Mucosa of gallbladder (tissue), 1 donor: Measurements from ENCODE around the gene CTIF. TPM values are rescaled to one million over a fixed set of nuclear protein-coding genes. Genes with fewer than 3 reads are reported as not detected.
"Not testable (repeated sequence)": the region's sequence is repeated elsewhere in the genome, so short reads cannot be mapped to it uniquely, and the experiment has no call there.

ENCODE experiments used
- DNase-seq: peaks from one replicate; pipeline ENCODE4 v3.0.0-alpha.2; 2020; ENCODE audit warnings: low spot score
- total RNA-seq: library from RNA; stranded (reverse); gene quantifications from one replicate; pipeline ENCODE4 v1.2.1, GENCODE V29; 2021
- donor health status: DM: no; HTN: no; CAD: no.

Gene CTIF
- total RNA-seq, 1 donor from 2014 or later = 101 TPM

- DNase-seq = no peak
Measured at GRCh38 chr18:48706731-48707130, 167.9 kb downstream of the CTIF start.

- no peak for DNase-seq
Measured at GRCh38 chr18:48707636-48708296, 168.9 kb downstream of the CTIF start.

- no peak for DNase-seq
Measured at GRCh38 chr18:48708807-48709206, 170.0 kb downstream of the CTIF start.

- DNase-seq = no peak
Measured at GRCh38 chr18:48709371-48710062, 170.7 kb downstream of the CTIF start.

- DNase-seq = no peak
Measured at GRCh38 chr18:48711651-48712486, 173.0 kb downstream of the CTIF start.

GRCh38 chr18:48713309-48713708 is 174.5 kb downstream of the CTIF start:
- DNase-seq = no peak

GRCh38 chr18:48714873-48715272 is 176.0 kb downstream of the CTIF start:
- DNase-seq = no peak

- DNase-seq = no peak
Measured at GRCh38 chr18:48715711-48716361, 177.0 kb downstream of the CTIF start.

GRCh38 chr18:48717227-48717626 is 178.4 kb downstream of the CTIF start:
- not testable (repeated sequence) for DNase-seq

GRCh38 chr18:48718251-48718959 is 179.6 kb downstream of the CTIF start:
- no peak for DNase-seq

- no peak for DNase-seq
Measured at GRCh38 chr18:48719388-48719787, 180.6 kb downstream of the CTIF start.

GRCh38 chr18:48719974-48720654 is 181.3 kb downstream of the CTIF start:
- DNase-seq = no peak

GRCh38 chr18:48720655-48721025 is 181.8 kb downstream of the CTIF start:
- DNase-seq = no peak

- DNase-seq = no peak
Measured at GRCh38 chr18:48721312-48721711, 182.5 kb downstream of the CTIF start.

- no peak for DNase-seq
Measured at GRCh38 chr18:48723016-48723415, 184.2 kb downstream of the CTIF start.

- DNase-seq = no peak
Measured at GRCh38 chr18:48723837-48724236, 185.0 kb downstream of the CTIF start.

GRCh38 chr18:48724442-48724841 is 185.6 kb downstream of the CTIF start:
- DNase-seq = no peak

- DNase-seq = no peak
Measured at GRCh38 chr18:48724939-48725338, 186.1 kb downstream of the CTIF start.

- no peak for DNase-seq
Measured at GRCh38 chr18:48725562-48725961, 186.7 kb downstream of the CTIF start.

GRCh38 chr18:48727681-48728080 is 188.8 kb downstream of the CTIF start:
- no peak for DNase-seq
